GM12878 (cell line): Measurements from ENCODE around the gene MAGI1. TPM values are rescaled to one million over a fixed set of nuclear protein-coding genes. Genes with fewer than 3 reads are reported as not detected.

ENCODE experiments used
- ATAC-seq: fragments of 200-7000 bp; cut with Tn5 transposase; 3 replicates; pipeline ENCODE4 v1.9.1; 2020; ENCODE audit warnings: mild to moderate bottlenecking, moderate library complexity
- BruUV-seq: library from RNA; stranded (reverse); fragments of 400-500 nt; replicated peaks from 2 replicates; lab custom pipeline; 2021; lab: Mats Ljungman, UMichigan
- CTCF ChIA-PET: fragments of 300-600 bp; sonication (Branson Sonifier 250); formaldehyde crosslinking; extraction: SDS; loops from one replicate; lab custom pipeline; 2021; ENCODE audit warnings: inconsistent platforms; lab: Yijun Ruan, JAX
- POLR2A ChIA-PET: fragments of 350-600 bp; formaldehyde crosslinking; extraction: SDS; loops from one replicate; lab custom pipeline; 2021; ENCODE audit warnings: inconsistent platforms; lab: Charles Lee
- RAD21 ChIA-PET: fragments of 300-600 bp; sonication (Branson Sonifier 250); formaldehyde crosslinking; loops from one replicate; lab custom pipeline; 2023; ENCODE audit warnings: antibody characterized with exemption; ENCODE audit not compliant: unreplicated experiment; lab: Charles Lee
- SMC1A ChIA-PET: fragments of 300-600 bp; sonication (Branson Sonifier 250); formaldehyde crosslinking; loops from one replicate; lab custom pipeline; 2023; ENCODE audit not compliant: unreplicated experiment, uncharacterized antibody; lab: Charles Lee
- DNase-seq: peaks from one replicate; pipeline ENCODE4 v3.0.0-alpha.2; 2011; ENCODE audit warnings: low read depth, low spot score
- FAIRE-seq: peaks from 3 replicates; lab custom pipeline; 2011; peaks lifted over from hg19 to GRCh38; lab: Jason Lieb, UNC
- H2AFZ ChIP-seq: 2 replicates; pipeline ENCODE4 v1.6.0; 2011; ENCODE audit warnings: low read depth, low read length, control low read depth; ENCODE audit not compliant: control insufficient read depth
- H3K27ac ChIP-seq: 2 replicates; pipeline ENCODE4 v1.5.1; 2011; ENCODE audit warnings: control low read depth; ENCODE audit not compliant: control insufficient read depth, insufficient read depth
- H3K27me3 ChIP-seq, 2 experiments: replicated peaks in 1 of 2; 2 replicates each; pipeline versions ENCODE4 v1.6.0 to v1.6.1; 2011; ENCODE audit warnings: low read length in 1 of 2; ENCODE audit not compliant: control insufficient read depth in 2 of 2, insufficient read depth in 2 of 2
- H3K36me3 ChIP-seq, 2 experiments: 2 replicates each; pipeline ENCODE4 v1.5.1; 2011; ENCODE audit warnings: low read length in 1 of 2; ENCODE audit not compliant: control insufficient read depth in 2 of 2, insufficient read depth in 2 of 2
- H3K4me1 ChIP-seq: 2 replicates; pipeline ENCODE4 v1.6.1; 2011; ENCODE audit warnings: mild to moderate bottlenecking, low read length, moderate library complexity, mixed read lengths; ENCODE audit not compliant: control insufficient read depth, insufficient read depth
- H3K4me2 ChIP-seq: 2 replicates; pipeline ENCODE4 v1.6.0; 2011; ENCODE audit warnings: control low read depth; ENCODE audit not compliant: control insufficient read depth, insufficient read depth
- H3K4me3 ChIP-seq: fragments of 200-600 bp; sonication (generic); 2 replicates; pipeline ENCODE4 v1.5.1; 2016
- H3K79me2 ChIP-seq: 2 replicates; pipeline ENCODE4 v1.6.0; 2011; ENCODE audit warnings: low read length; ENCODE audit not compliant: control insufficient read depth, insufficient read depth
- H3K9ac ChIP-seq: 2 replicates; pipeline ENCODE4 v1.8.0; 2011; ENCODE audit warnings: low read length, control low read depth, mixed read lengths; ENCODE audit not compliant: control insufficient read depth, insufficient read depth
- H3K9me3 ChIP-seq: replicated peaks from 3 replicates; pipeline ENCODE4 v1.5.1; 2011; ENCODE audit warnings: mild to moderate bottlenecking, low read length; ENCODE audit not compliant: control insufficient read depth, insufficient read depth
- H4K20me1 ChIP-seq: 2 replicates; pipeline ENCODE4 v1.6.0; 2011; ENCODE audit not compliant: control insufficient read depth, insufficient read depth
- KLF5 ChIP-seq: fragments of 450-650 bp; IDR thresholded peaks from 2 replicates; pipeline ENCODE4 v1.6.1; 2014; ENCODE audit warnings: mild to moderate bottlenecking; ENCODE audit not compliant: partially characterized antibody
- MEF2B ChIP-seq: fragments of 450-650 bp; IDR thresholded peaks from 2 replicates; pipeline ENCODE4 v1.6.1; 2018; ENCODE audit warnings: mild to moderate bottlenecking, moderate library complexity; ENCODE audit not compliant: partially characterized antibody, poor library complexity, severe bottlenecking
- NFYA ChIP-seq: IDR thresholded peaks from 2 replicates; pipeline ENCODE4 v1.6.1; 2011; ENCODE audit warnings: low read depth, mild to moderate bottlenecking, low read length, improper control_type of control experiment, borderline replicate concordance
- SREBF1 ChIP-seq: IDR thresholded peaks from 2 replicates; pipeline ENCODE4 v1.6.1; 2012; ENCODE audit warnings: mild to moderate bottlenecking, low read length
- YY1 ChIP-seq: IDR thresholded peaks from 2 replicates; pipeline ENCODE4 v1.6.1; 2011; ENCODE audit warnings: low read depth, mild to moderate bottlenecking, low read length
- ZNF207 ChIP-seq: fragments of 450-650 bp; IDR thresholded peaks from 2 replicates; pipeline ENCODE4 v1.6.1; 2014; ENCODE audit warnings: antibody characterized with exemption, mild to moderate bottlenecking, borderline replicate concordance
- WGBS: methylation state at CpG from one replicate; pipeline ENCODE4 v1.1.6; 2016; ENCODE audit warnings: low lambda C conversion rate; ENCODE audit not compliant: insufficient replicate concordance, insufficient coverage; ENCODE audit errors: missing lambda C conversion rate; 5-methylcytosine and 5-hydroxymethylcytosine counted together
- in situ Hi-C: fragments of 300-500 bp; cut with MboI; formaldehyde crosslinking; loops from 9 replicates; pipeline ENCODE4 v1.14.3; 2018; ENCODE audit warnings: mixed read lengths
- intact Hi-C: fragments of 100-400 bp; cut with micrococcal nuclease; formaldehyde crosslinking; loops from one replicate; pipeline ENCODE4 v1.14.2; 2022; ENCODE audit not compliant: unreplicated experiment
- polyA plus RNA-seq, 11 experiments: library from polyadenylated mRNA; depleted of rRNA in 4 of 11; unstranded in 6 of 11; stranded (reverse) in 5 of 11; fragments of >200 nt; fragmentation: Nextera tagmentation in 4 of 11; fragmentation: Illumina TruSeq in 1 of 11; extraction: Ambion mirVana in 4 of 11; extraction: Trizol in 1 of 11; gene quantifications; 1 replicate in 1 of 11; 2 replicates in 10 of 11; pipeline versions ENCODE4 v1.2.1 to v1.2.3, GENCODE V29; 2011 to 2016; ENCODE audit warnings: inconsistent platforms in 2 of 11, missing spikeins in 2 of 11, low read depth in 1 of 11
- total RNA-seq, 4 experiments: library from RNA; depleted of rRNA in 3 of 4; stranded (reverse); fragments of >200 nt in 3 of 4; fragmentation: Illumina TruSeq in 1 of 4; extraction: Trizol in 1 of 4; gene quantifications; 2 replicates each; pipeline versions ENCODE4 v1.2.1 to v1.2.3, GENCODE V29; 2013 to 2021
- TF ChIP-seq, protein P1 (sequence below): fragments of 450-650 bp; IDR thresholded peaks from 2 replicates; pipeline ENCODE4 v1.6.1; 2017; ENCODE audit warnings: mild to moderate bottlenecking

MAGI1 gene
- total and polyA plus RNA-seq, 10 of the 15 experiments (the other 5 are each of a cell fraction or from before 2014, with no cell fraction given): 0.02 to 3.3 (median 0.29) TPM; not detected in 1

DNA sequence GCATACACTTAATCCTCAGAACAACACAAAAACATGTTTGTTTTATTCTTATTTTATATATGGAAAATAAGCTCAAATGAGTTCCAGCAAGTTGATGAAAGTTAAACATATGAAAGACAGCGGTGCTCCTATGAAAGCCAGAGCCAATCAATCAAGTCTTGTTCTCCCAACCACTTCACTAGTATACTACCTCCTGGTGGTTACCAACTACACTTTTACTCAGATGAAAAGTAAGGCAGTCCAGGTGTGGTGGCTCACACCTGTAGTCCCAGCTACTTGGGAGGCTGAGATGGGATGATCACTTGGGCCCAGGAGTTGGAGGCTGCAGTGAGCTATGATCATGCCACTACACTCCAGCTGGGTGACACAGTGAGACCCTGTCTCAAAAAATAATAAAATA, 66.0 kb downstream of the MAGI1 start:
- RAD21 ChIA-PET: no interaction called here
- H3K9ac ChIP-seq: no peak overlapping the region
- H3K9me3 ChIP-seq: no peaks in the 10 kb centered on the region
- no peaks in the 10 kb centered on the region for H3K4me1 ChIP-seq
- POLR2A ChIA-PET: no interaction called here
- DNase-seq (no peak), FAIRE-seq (no peak), ATAC-seq (no peak)
- no peaks in the 10 kb centered on the region for H3K79me2 ChIP-seq
- in situ Hi-C loops: no loop called here
- H4K20me1 ChIP-seq: no peaks in the 10 kb centered on the region
- no peaks in the 10 kb centered on the region for H3K27me3 ChIP-seq
- no TSS peak for BruUV-seq
- no peak overlapping the region for H3K27ac ChIP-seq
- H3K4me2 ChIP-seq: no peak overlapping the region
- H2AFZ ChIP-seq: no peak overlapping the region
- intact Hi-C loops: no loop called here
- TF ChIP-seq ZNF207: no peak
- no peak for TF ChIP-seq SREBF1
- TF ChIP-seq, protein P1, sequence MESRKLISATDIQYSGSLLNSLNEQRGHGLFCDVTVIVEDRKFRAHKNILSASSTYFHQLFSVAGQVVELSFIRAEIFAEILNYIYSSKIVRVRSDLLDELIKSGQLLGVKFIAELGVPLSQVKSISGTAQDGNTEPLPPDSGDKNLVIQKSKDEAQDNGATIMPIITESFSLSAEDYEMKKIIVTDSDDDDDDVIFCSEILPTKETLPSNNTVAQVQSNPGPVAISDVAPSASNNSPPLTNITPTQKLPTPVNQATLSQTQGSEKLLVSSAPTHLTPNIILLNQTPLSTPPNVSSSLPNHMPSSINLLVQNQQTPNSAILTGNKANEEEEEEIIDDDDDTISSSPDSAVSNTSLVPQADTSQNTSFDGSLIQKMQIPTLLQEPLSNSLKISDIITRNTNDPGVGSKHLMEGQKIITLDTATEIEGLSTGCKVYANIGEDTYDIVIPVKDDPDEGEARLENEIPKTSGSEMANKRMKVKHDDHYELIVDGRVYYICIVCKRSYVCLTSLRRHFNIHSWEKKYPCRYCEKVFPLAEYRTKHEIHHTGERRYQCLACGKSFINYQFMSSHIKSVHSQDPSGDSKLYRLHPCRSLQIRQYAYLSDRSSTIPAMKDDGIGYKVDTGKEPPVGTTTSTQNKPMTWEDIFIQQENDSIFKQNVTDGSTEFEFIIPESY: no peak
- TF ChIP-seq YY1: no peak
- TF ChIP-seq KLF5: no peak
- no peak for TF ChIP-seq MEF2B
- TF ChIP-seq NFYA: no peak
- SMC1A ChIA-PET: no interaction called here
- no peak overlapping the region for H3K4me3 ChIP-seq
- H3K36me3 ChIP-seq: no peaks in the 10 kb centered on the region
- CTCF ChIA-PET: interaction anchor here (1.3 kb wide), 1 partner anchor 29 kb away, joined by 3 read pairs; no protein-coding TSS in a partner anchor
- 86% methylated on average over 1 of the region's 1 CpG for WGBS
